Breast epithelium (tissue), 4 donors: Measurements from ENCODE around the gene TMEM170B. TPM values are rescaled to one million over a fixed set of nuclear protein-coding genes. Genes with fewer than 3 reads are reported as not detected.

Experiments
- DNase-seq, 2 donors: peaks; one replicate each; pipeline ENCODE4 v3.0.0-alpha.2; 2019; ENCODE audit warnings: low spot score in 2 of 2
- H3K27ac ChIP-seq, 2 donors: fragments of 200-600 bp; sonication (generic) in 1 of 2; one replicate each; pipeline ENCODE4 v1.5.1; 2016 to 2019; ENCODE audit warnings: mild to moderate bottlenecking in 1 of 2
- H3K27me3 ChIP-seq, 2 donors: fragments of 200-600 bp; sonication (generic) in 1 of 2; one replicate each; pipeline versions ENCODE4 v1.5.1 to v1.6.0; 2017 to 2019; ENCODE audit warnings: control low read depth in 1 of 2, mild to moderate bottlenecking in 1 of 2
- H3K36me3 ChIP-seq: fragments of 200-600 bp; one replicate; pipeline ENCODE4 v1.5.1; 2019
- H3K4me1 ChIP-seq, 2 donors: fragments of 200-600 bp; sonication (generic); one replicate each; pipeline ENCODE4 v1.5.1; 2016 to 2019; ENCODE audit warnings: control low read depth in 1 of 2
- H3K4me3 ChIP-seq, 3 donors: fragments of 200-600 bp; sonication (generic); 1 replicate in 2 of 3; 2 replicates in 1 of 3; pipeline ENCODE4 v1.5.1; 2016 to 2019; ENCODE audit warnings: mild to moderate bottlenecking in 3 of 3, moderate library complexity in 2 of 3
- H3K9me3 ChIP-seq, 2 donors: fragments of 200-600 bp; sonication (generic) in 1 of 2; one replicate each; pipeline ENCODE4 v1.5.1; 2016 to 2019; ENCODE audit warnings: control low read depth in 1 of 2
- POLR2A ChIP-seq: fragments of 450-650 bp; IDR thresholded peaks from one replicate; pipeline ENCODE4 v1.6.1; 2016; ENCODE audit warnings: antibody characterized with exemption, mild to moderate bottlenecking, moderate library complexity
- POLR2AphosphoS5 ChIP-seq, 3 donors: sonication (generic); formaldehyde crosslinking; IDR thresholded peaks; one replicate each; pipeline ENCODE4 v1.6.1; 2017; ENCODE audit warnings: antibody characterized with exemption in 3 of 3
- intact Hi-C: fragments of 100-400 bp; cut with DNase I; formaldehyde crosslinking; loops from one replicate; pipeline ENCODE4 v1.15.1; 2023; ENCODE audit warnings: low total_unique reads
- total RNA-seq, 3 donors: library from RNA; depleted of rRNA; stranded (reverse); fragments of >200 nt; gene quantifications; one replicate each; pipeline ENCODE4 v1.1.0, GENCODE V29; 2016
- TF ChIP-seq, protein P1 (sequence below), 3 donors: fragments of 450-650 bp; IDR thresholded peaks; one replicate each; pipeline ENCODE4 v1.5.1; 2016 to 2017; ENCODE audit warnings: antibody characterized with exemption in 3 of 3, mild to moderate bottlenecking in 3 of 3, moderate library complexity in 3 of 3

The TMEM170B gene, protein sequence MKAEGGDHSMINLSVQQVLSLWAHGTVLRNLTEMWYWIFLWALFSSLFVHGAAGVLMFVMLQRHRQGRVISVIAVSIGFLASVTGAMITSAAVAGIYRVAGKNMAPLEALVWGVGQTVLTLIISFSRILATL
- 10 to 100 TPM in 1 of 3 donors, 1 to 10 TPM in 2; 4.9 to 15.2 (median 5.6) TPM for total RNA-seq

DNA sequence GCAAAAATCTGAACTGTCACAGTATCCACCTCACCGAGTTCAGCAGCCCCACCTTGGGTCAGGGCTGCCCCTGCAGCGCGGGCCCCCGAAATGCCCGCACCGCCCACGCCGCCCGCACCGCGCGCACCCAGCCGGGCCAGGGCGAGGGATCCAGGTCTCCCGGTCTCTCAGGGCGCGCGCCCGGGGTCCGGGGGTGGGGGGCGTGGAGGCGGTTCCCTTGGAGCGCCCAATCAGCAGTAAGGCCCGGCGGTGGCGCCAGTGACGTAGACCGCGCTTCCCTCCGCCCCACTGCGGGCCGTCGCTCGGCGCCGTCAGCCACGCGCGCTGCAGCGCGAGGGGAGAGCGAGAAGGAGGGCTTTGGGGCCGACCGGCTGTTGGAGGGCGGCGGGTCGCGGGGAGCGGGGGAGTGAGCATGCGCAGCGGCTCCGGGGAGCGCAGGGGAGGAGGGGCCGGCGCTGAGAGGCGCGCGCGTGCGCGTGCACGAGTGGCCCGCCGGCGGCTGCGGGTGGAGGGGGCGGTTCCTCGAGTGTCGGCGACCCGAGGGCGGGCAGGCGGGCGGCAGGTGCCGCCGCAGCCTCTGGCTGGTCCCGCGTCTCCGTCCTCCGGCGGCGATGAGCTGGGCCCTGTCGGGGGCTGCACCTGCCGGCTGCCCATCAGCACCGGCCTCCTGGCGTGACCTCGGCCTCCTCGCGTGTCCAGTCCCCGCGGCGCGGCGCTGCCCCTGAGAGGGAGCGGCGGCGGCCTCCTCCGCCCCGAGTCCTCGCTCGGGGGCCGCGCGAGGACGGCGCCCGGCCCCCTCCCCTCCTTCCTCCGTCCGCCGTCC lies at the start of gene TMEM170B:
Gene TMEM170B, plus strand, starts transcription at position 521 of the 823 bp plus-strand sequence. CDS start 529 bp downstream, outside the sequence.
- H3K36me3 ChIP-seq: no peaks in the 10 kb centered on the region

DNA sequence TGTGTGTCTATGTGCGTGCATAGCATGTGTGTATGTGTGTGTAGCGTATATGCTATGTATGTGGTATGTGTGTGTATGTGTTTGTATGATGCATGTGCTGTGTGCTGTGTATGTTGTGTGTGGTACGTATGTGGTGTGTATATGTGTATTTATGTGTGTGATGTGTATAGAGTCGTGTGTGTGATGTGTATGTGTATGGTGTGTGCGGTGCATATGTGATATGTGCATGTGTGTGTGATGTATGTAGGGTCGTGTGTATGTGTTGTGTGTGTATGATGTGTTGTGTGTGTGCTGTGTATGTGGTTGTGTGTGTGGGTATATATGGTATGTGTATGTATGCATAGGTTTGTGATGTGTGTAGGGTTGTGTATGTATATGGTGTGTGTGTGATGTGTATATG lies 46.6 kb upstream of the TMEM170B start:
- H3K27me3 ChIP-seq: no peaks in the 10 kb centered on the region
- no peak for TF ChIP-seq POLR2A
- TF ChIP-seq, protein P1, sequence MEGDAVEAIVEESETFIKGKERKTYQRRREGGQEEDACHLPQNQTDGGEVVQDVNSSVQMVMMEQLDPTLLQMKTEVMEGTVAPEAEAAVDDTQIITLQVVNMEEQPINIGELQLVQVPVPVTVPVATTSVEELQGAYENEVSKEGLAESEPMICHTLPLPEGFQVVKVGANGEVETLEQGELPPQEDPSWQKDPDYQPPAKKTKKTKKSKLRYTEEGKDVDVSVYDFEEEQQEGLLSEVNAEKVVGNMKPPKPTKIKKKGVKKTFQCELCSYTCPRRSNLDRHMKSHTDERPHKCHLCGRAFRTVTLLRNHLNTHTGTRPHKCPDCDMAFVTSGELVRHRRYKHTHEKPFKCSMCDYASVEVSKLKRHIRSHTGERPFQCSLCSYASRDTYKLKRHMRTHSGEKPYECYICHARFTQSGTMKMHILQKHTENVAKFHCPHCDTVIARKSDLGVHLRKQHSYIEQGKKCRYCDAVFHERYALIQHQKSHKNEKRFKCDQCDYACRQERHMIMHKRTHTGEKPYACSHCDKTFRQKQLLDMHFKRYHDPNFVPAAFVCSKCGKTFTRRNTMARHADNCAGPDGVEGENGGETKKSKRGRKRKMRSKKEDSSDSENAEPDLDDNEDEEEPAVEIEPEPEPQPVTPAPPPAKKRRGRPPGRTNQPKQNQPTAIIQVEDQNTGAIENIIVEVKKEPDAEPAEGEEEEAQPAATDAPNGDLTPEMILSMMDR (IDR thresholded peaks at IDR 0.05): no peak
- no peak for TF ChIP-seq POLR2AphosphoS5 (IDR thresholded peaks at IDR 0.05)
- no peak overlapping the region for H3K27ac ChIP-seq
- H3K9me3 ChIP-seq: no peaks in the 10 kb centered on the region
- no peak for DNase-seq
- H3K4me3 ChIP-seq: no peak overlapping the region
- H3K4me1 ChIP-seq: peaks cover 0 to 2% of the 10 kb centered on the region in 2 donors
- intact Hi-C loops: no loop called here
- H3K36me3 ChIP-seq: no peaks in the 10 kb centered on the region

More for the DNA sequence above, at the start of gene TMEM170B:
- Histone ChIP-seq H3K27me3 (no peaks in the 10 kb centered on the region), H3K4me1 (no peaks in the 10 kb centered on the region), H3K4me3 (peak within 1 kb of the TSS; percentile 91 to 97 (median 92)), H3K27ac (peak within 1 kb of the TSS; percentile 79 to 81), H3K9me3 (no peaks in the 10 kb centered on the region)
- peak; percentile 84 to 89 for DNase-seq
- peak; percentile 22 to 45 (median 24) for TF ChIP-seq POLR2AphosphoS5 (IDR thresholded peaks at IDR 0.05)
- TF ChIP-seq POLR2A: no peak
- intact Hi-C loops: no loop called here

DNA sequence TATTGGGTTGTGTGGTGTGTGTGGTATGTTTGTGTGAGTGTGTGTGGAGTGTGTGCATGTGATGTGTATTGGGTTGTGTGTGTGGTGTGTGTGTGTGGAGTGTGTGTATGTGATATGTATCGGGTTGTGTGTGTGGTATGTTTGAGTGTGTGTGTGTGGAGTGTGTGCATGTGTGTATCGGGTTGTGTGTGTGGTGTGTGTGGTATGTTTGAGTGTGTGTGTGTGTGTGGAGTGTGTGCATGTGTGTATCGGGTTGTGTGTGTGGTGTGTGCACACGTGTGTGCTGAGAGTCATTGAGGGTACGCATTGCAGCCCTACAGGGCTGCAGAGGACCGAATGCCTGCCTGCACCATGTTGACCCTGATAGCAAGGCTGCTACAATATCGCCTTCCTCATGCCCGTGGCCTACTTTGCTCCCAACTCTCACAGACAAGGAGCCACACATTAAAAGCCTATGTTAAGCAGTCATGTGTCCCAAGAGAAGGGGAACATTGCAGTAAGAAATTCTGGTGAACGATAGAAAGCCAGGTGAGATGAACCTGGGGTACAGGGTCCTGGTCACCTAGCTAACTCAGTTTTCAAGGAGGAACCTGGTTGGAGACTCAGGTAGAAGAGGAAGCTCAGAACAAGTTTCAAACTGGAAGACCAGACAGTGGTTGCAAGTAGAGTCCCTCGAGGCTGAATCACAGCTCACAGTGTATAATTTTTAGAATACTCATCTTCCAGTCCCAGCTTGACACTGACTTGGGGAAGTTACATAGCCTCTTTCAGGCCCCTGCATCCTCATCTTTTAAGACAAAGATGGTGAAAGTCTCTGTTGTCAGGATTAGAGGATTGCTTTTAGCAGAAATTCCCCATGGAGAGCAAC lies 45.7 kb upstream of the TMEM170B start:
- Histone ChIP-seq H3K27ac (peak overlapping the region in 1 of 2 donors; percentile 27), H3K4me3 (no peak overlapping the region), H3K36me3 (no peaks in the 10 kb centered on the region), H3K9me3 (no peaks in the 10 kb centered on the region), H3K4me1 (peaks cover 0 to 9% of the 10 kb centered on the region in 2 donors), H3K27me3 (no peaks in the 10 kb centered on the region)
- intact Hi-C loops: no loop called here
- no peak for TF ChIP-seq POLR2A
- no peak for TF ChIP-seq POLR2AphosphoS5 (IDR thresholded peaks at IDR 0.05)
- TF ChIP-seq, protein P1 (IDR thresholded peaks at IDR 0.05): no peak
- no peak for DNase-seq

DNA sequence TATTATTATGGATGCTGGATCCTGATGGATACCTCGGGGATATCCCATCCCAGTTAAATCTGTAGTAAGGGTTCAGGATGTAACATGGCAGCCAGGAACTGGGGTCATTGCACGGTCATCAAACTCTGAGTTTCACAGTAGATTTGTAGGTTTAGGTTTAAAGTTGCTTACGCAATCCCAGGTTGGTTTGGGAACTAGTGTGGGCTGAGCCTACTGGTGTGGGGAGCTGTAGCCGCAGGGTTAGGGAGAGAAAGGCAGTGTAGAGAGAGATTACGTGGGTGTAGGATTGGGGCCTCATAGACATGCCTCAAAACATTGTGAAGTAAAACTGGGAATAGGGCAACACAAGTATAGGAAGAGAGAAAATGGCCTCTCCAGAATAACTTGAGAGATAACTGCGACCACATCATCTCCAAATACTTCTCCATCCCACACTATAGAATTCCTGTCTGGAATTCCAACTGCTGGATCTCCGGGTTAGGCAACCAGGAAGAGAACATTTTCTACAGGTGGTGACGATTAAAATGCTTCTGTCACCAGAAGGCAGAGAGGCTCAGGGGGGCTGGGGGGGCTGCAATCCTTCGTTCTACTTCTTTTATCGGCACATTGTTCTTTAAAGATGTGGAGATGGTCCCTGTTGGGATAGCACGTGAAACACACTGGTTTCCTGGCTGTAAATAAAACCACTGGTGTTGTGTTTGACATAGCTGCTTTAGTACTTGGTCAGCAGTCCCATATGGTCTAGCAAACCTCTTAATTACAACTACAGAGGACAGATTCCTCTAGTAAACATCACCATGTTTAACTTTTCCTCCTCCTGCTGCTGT lies 44.9 kb upstream of the TMEM170B start:
- Histone ChIP-seq H3K36me3 (no peaks in the 10 kb centered on the region), H3K9me3 (no peaks in the 10 kb centered on the region), H3K27ac (peak overlapping the region in 1 of 2 donors; percentile 27), H3K4me1 (peaks cover 0 to 9% of the 10 kb centered on the region in 2 donors), H3K27me3 (no peaks in the 10 kb centered on the region), H3K4me3 (no peak overlapping the region)
- DNase-seq: no peak
- TF ChIP-seq POLR2AphosphoS5 (IDR thresholded peaks at IDR 0.05) (no peak), POLR2A (no peak)
- TF ChIP-seq, protein P1 (IDR thresholded peaks at IDR 0.05): no peak
- intact Hi-C loops: no loop called here

DNA sequence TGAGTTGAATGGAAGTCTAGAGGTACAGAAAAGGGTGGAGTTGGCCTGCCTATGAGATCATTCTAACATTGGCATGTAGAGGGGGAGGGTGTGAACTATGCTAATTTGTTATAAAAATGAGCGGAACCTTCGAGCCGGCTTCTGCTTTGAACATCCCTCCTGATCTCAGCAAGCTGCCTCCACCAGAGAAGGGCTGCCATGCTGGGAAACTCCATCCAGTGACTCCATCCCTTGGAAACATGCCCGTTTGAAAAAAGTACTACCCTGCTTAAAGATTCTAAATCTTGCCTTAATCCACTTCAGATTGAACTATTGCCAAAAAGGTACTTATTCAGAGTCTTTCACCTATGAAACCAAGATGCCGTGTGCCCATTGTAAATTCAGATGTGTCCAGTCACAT lies 43.6 kb upstream of the TMEM170B start:
- H3K4me3 ChIP-seq: no peak overlapping the region
- H3K27me3 ChIP-seq: no peaks in the 10 kb centered on the region
- H3K36me3 ChIP-seq: no peaks in the 10 kb centered on the region
- no peaks in the 10 kb centered on the region for H3K9me3 ChIP-seq
- peaks cover 0 to 9% of the 10 kb centered on the region in 2 donors for H3K4me1 ChIP-seq
- TF ChIP-seq, protein P1 (IDR thresholded peaks at IDR 0.05): no peak
- TF ChIP-seq POLR2A (no peak), POLR2AphosphoS5 (IDR thresholded peaks at IDR 0.05) (no peak)
- DNase-seq: no peak
- intact Hi-C loops: no loop called here
- no peak overlapping the region for H3K27ac ChIP-seq
